IMR-90 (cell line): ENCODE measurements around the gene CAVIN2. TPM values are rescaled to one million over a fixed set of nuclear protein-coding genes. Genes with fewer than 3 reads are reported as not detected.

Experiments used
- ATAC-seq: fragments of 200-7000 bp; cut with Tn5 transposase; 2 replicates; pipeline ENCODE4 v1.9.1; 2020; ENCODE audit warnings: low read depth, mild to moderate bottlenecking, moderate library complexity
- BruUV-seq: library from RNA; stranded (reverse); fragments of 400-500 nt; replicated peaks from 2 replicates; lab custom pipeline; 2021; lab: Mats Ljungman, UMichigan
- CTCF ChIA-PET: fragments of 300-600 bp; formaldehyde crosslinking; extraction: SDS; loops from one replicate; lab custom pipeline; 2021; ENCODE audit warnings: antibody characterized with exemption; lab: Yijun Ruan, JAX
- POLR2A ChIA-PET: fragments of 300-600 bp; sonication (Branson Sonifier 250); formaldehyde crosslinking; loops from one replicate; lab custom pipeline; 2022; ENCODE audit warnings: antibody characterized with exemption; ENCODE audit not compliant: unreplicated experiment; lab: Charles Lee
- DNase-seq: peaks from one replicate; pipeline ENCODE4 v3.0.0; 2013
- H2AFZ ChIP-seq: replicated peaks from 2 replicates; pipeline ENCODE3; 2013; ENCODE audit warnings: low read length, mild to moderate bottlenecking; ENCODE audit not compliant: poor library complexity
- H2AK5ac ChIP-seq: 2 replicates; pipeline ENCODE4 v1.6.1; 2013; ENCODE audit warnings: low read depth, low read length, inconsistent platforms
- H2AK9ac ChIP-seq: replicated peaks from 2 replicates; pipeline ENCODE3; 2013; ENCODE audit warnings: mild to moderate bottlenecking, low read depth, low read length, moderate library complexity; ENCODE audit not compliant: poor library complexity
- H2BK120ac ChIP-seq: 2 replicates; pipeline ENCODE4 v1.6.1; 2013; ENCODE audit warnings: low read depth, low read length, inconsistent platforms
- H2BK15ac ChIP-seq: 3 replicates; pipeline ENCODE4 v1.6.1; 2013; ENCODE audit warnings: low read depth, low read length, inconsistent platforms
- H2BK20ac ChIP-seq: 2 replicates; pipeline ENCODE4 v1.6.1; 2013; ENCODE audit warnings: low read depth, mild to moderate bottlenecking, inconsistent platforms, low read length, moderate library complexity
- H2BK5ac ChIP-seq: 2 replicates; pipeline ENCODE4 v1.6.1; 2013; ENCODE audit warnings: mild to moderate bottlenecking, low read depth, low read length, inconsistent platforms; ENCODE audit not compliant: poor library complexity, severe bottlenecking
- H3K14ac ChIP-seq: replicated peaks from 2 replicates; pipeline ENCODE4 v1.6.1; 2013; ENCODE audit warnings: low read depth, low read length, inconsistent platforms
- H3K18ac ChIP-seq: 2 replicates; pipeline ENCODE4 v1.6.1; 2013; ENCODE audit warnings: low read depth, low read length, control low read depth
- H3K23ac ChIP-seq: 2 replicates; pipeline ENCODE4 v1.6.1; 2013; ENCODE audit warnings: low read depth, low read length, inconsistent platforms
- H3K27ac ChIP-seq: 2 replicates; pipeline ENCODE4 v1.5.1; 2013; ENCODE audit warnings: mild to moderate bottlenecking, control low read depth, low read length; ENCODE audit not compliant: insufficient read depth
- H3K27me3 ChIP-seq: 2 replicates; pipeline ENCODE4 v1.6.1; 2013; ENCODE audit warnings: low read length; ENCODE audit not compliant: control insufficient read depth, insufficient read depth
- H3K36me3 ChIP-seq: 2 replicates; pipeline ENCODE4 v1.6.1; 2013; ENCODE audit warnings: low read length, mixed read lengths; ENCODE audit not compliant: control insufficient read depth, insufficient read depth
- H3K4ac ChIP-seq: 2 replicates; pipeline ENCODE4 v1.6.1; 2013; ENCODE audit warnings: low read depth, low read length, inconsistent platforms
- H3K4me1 ChIP-seq: 2 replicates; pipeline ENCODE4 v1.6.1; 2013; ENCODE audit warnings: low read length, mixed read lengths; ENCODE audit not compliant: control insufficient read depth, insufficient read depth
- H3K4me2 ChIP-seq: 2 replicates; pipeline ENCODE4 v1.6.1; 2013; ENCODE audit warnings: low read depth, mild to moderate bottlenecking, control low read depth, low read length, moderate library complexity
- H3K4me3 ChIP-seq: 2 replicates; pipeline ENCODE4 v1.5.1; 2013; ENCODE audit warnings: low read depth, mild to moderate bottlenecking, control low read depth, low read length, moderate library complexity; ENCODE audit not compliant: insufficient read depth
- H3K56ac ChIP-seq: 2 replicates; pipeline ENCODE4 v1.6.1; 2013; ENCODE audit warnings: low read length, inconsistent platforms; ENCODE audit not compliant: insufficient read depth; ENCODE audit errors: extremely low read depth
- H3K79me1 ChIP-seq, 2 experiments: 2 replicates each; pipeline ENCODE4 v1.6.1; 2013; ENCODE audit warnings: low read length in 2 of 2, inconsistent platforms in 1 of 2, low read depth in 1 of 2
- H3K9ac ChIP-seq: 2 replicates; pipeline ENCODE4 v1.6.1; 2013; ENCODE audit warnings: low read depth, low read length, control low read depth
- H3K9me1 ChIP-seq: 2 replicates; pipeline ENCODE4 v1.6.1; 2013; ENCODE audit warnings: low read length, inconsistent platforms; ENCODE audit not compliant: insufficient read depth
- H3K9me3 ChIP-seq: 2 replicates; pipeline ENCODE4 v1.6.1; 2013; ENCODE audit warnings: low read length; ENCODE audit not compliant: control insufficient read depth, insufficient read depth
- H4K20me1 ChIP-seq: 2 replicates; pipeline ENCODE4 v1.6.1; 2013; ENCODE audit warnings: low read length, inconsistent platforms; ENCODE audit not compliant: insufficient read depth
- H4K5ac ChIP-seq: 2 replicates; pipeline ENCODE4 v1.6.1; 2013; ENCODE audit warnings: mild to moderate bottlenecking, low read depth, low read length, control low read depth
- H4K8ac ChIP-seq, 2 experiments: 2 replicates each; pipeline ENCODE4 v1.6.1; 2013; ENCODE audit warnings: low read depth in 2 of 2, low read length in 2 of 2, control low read depth in 1 of 2, inconsistent platforms in 1 of 2
- H4K91ac ChIP-seq: 2 replicates; pipeline ENCODE4 v1.6.1; 2013; ENCODE audit warnings: low read depth, low read length, inconsistent platforms; ENCODE audit not compliant: insufficient read depth
- BHLHE40 ChIP-seq: fragments of 150-350 bp; IDR thresholded peaks from 2 replicates; pipeline ENCODE4 v1.6.1; 2016; ENCODE audit warnings: mild to moderate bottlenecking, low read depth, low read length
- CEBPB ChIP-seq: IDR thresholded peaks from 2 replicates; pipeline ENCODE4 v1.6.1; 2012; ENCODE audit warnings: low read depth, low read length, improper control_type of control experiment
- CHD1 ChIP-seq: IDR thresholded peaks from 2 replicates; pipeline ENCODE4 v1.6.1; 2012; ENCODE audit warnings: low read depth, low read length, improper control_type of control experiment
- FOS ChIP-seq: fragments of 150-350 bp; IDR thresholded peaks from 2 replicates; pipeline ENCODE4 v1.6.1; 2016; ENCODE audit warnings: low read depth, low read length
- MAFK ChIP-seq: IDR thresholded peaks from 2 replicates; pipeline ENCODE4 v1.6.1; 2012; ENCODE audit warnings: low read depth, low read length, improper control_type of control experiment
- MAZ ChIP-seq: IDR thresholded peaks from 2 replicates; pipeline ENCODE4 v1.6.1; 2012; ENCODE audit warnings: low read depth, mild to moderate bottlenecking, low read length, improper control_type of control experiment, moderate library complexity, borderline replicate concordance
- NFE2L2 ChIP-seq: fragments of 150-350 bp; IDR thresholded peaks from 2 replicates; pipeline ENCODE4 v1.6.1; 2016; ENCODE audit warnings: low read depth, mild to moderate bottlenecking, low read length
- POLR2A ChIP-seq: IDR thresholded peaks from 2 replicates; pipeline ENCODE4 v1.6.1; 2012; ENCODE audit warnings: mild to moderate bottlenecking, low read depth, low read length
- RAD21 ChIP-seq: IDR thresholded peaks from 2 replicates; pipeline ENCODE4 v1.6.1; 2012; ENCODE audit warnings: low read length, improper control_type of control experiment
- SMC3 ChIP-seq: fragments of 150-350 bp; IDR thresholded peaks from 2 replicates; pipeline ENCODE4 v1.6.1; 2016; ENCODE audit warnings: low read depth, mild to moderate bottlenecking, antibody characterized with exemption, low read length, moderate library complexity
- WGBS, 2 experiments: methylation state at CpG; one replicate each; pipeline versions ENCODE4 v1.1.5 to v1.1.7; 2013; ENCODE audit warnings: missing lambda C conversion rate in 2 of 2; ENCODE audit not compliant: insufficient read length in 1 of 2; ENCODE audit errors: extremely low coverage in 2 of 2; 5-methylcytosine and 5-hydroxymethylcytosine counted together
- dilution Hi-C: fragments of 300-500 bp; cut with HindIII; formaldehyde crosslinking; loops from one replicate; pipeline ENCODE4 v1.14.3; 2018; ENCODE audit warnings: low sequenced_read_pairs; ENCODE audit not compliant: unreplicated experiment
- in situ Hi-C: fragments of 300-500 bp; cut with MboI; formaldehyde crosslinking; loops from 3 replicates; pipeline ENCODE4 v1.14.3; 2019; ENCODE audit warnings: low sequenced_read_pairs, inconsistent platforms, mixed read lengths
- intact Hi-C: fragments of 100-400 bp; cut with micrococcal nuclease; formaldehyde crosslinking; loops from 2 replicates; pipeline ENCODE4 v1.10.0; 2022
- polyA plus RNA-seq, 3 experiments: library from polyadenylated mRNA; depleted of rRNA; stranded (reverse); fragments of >200 nt; gene quantifications; 2 replicates each; pipeline ENCODE4 v1.2.3, GENCODE V29; 2012; ENCODE audit warnings: low replicate concordance in 1 of 3
- total RNA-seq: library from RNA; depleted of rRNA; stranded (reverse); fragments of >200 nt; gene quantifications from 2 replicates; pipeline ENCODE4 v1.2.3, GENCODE V29; 2012
- TF ChIP-seq, protein P1 (sequence below): fragments of 150-350 bp; IDR thresholded peaks from 2 replicates; pipeline ENCODE4 v1.6.1; 2017; ENCODE audit warnings: mild to moderate bottlenecking, antibody characterized with exemption, low read length, low read depth
- TF ChIP-seq, protein P2 (sequence below): fragments of 150-350 bp; IDR thresholded peaks from 2 replicates; pipeline ENCODE4 v1.6.1; 2016; ENCODE audit warnings: low read depth, mild to moderate bottlenecking, low read length, moderate library complexity, borderline replicate concordance
- TF ChIP-seq, protein P3 (sequence below): conservative IDR thresholded peaks from 2 replicates; pipeline ENCODE4 v1.5.1; 2012; ENCODE audit warnings: mild to moderate bottlenecking, low read depth, low read length, improper control_type of control experiment

Gene CAVIN2
- total and polyA plus RNA-seq, 2 of the 4 experiments (the other 2 are of a cell fraction), result 7.7 to 11.5 TPM

DNA sequence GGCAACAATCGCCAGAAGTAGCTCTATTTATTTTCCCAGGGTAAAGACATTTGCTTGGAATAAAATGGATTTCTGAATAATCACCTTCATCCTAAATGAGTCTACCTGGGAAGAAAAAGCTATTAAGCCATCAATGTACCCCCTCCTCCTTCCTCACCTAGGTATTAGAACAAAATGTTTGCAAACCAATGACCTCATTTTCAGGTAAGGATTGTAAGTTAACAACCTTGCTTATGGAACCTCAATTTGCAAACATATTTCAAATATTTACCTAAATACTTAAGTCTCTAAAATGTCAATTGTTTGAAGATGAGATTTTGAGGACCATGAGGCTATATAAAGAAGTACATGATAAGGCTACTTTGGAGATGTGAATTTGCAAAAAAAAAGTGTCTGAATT lies 43.9 kb downstream of the CAVIN2 start:
- ATAC-seq, result no peak

More for the DNA sequence above, 43.9 kb downstream of the CAVIN2 start:
- no peaks in the 10 kb centered on the region for H3K4me1 ChIP-seq
- no peak overlapping the region for H3K4me3 ChIP-seq
- H3K9me1 ChIP-seq, result no peaks in the 10 kb centered on the region
- H3K9me3 ChIP-seq, result no peaks in the 10 kb centered on the region
- no peak overlapping the region for H3K9ac ChIP-seq
- H2BK5ac ChIP-seq, result no peak overlapping the region
- H4K20me1 ChIP-seq, result no peaks in the 10 kb centered on the region
- dilution Hi-C loops (no loop called here), in situ Hi-C loops (no loop called here), intact Hi-C loops (no loop called here)
- H3K4ac ChIP-seq, result no peak overlapping the region
- WGBS, 2 experiments, result no CpG with 5 or more reads among the region's 1 CpG
- no peak overlapping the region for H2AFZ ChIP-seq
- TF ChIP-seq MAFK, result no peak
- no peak for TF ChIP-seq NFE2L2
- TF ChIP-seq POLR2A, result no peak
- TF ChIP-seq, protein P1, sequence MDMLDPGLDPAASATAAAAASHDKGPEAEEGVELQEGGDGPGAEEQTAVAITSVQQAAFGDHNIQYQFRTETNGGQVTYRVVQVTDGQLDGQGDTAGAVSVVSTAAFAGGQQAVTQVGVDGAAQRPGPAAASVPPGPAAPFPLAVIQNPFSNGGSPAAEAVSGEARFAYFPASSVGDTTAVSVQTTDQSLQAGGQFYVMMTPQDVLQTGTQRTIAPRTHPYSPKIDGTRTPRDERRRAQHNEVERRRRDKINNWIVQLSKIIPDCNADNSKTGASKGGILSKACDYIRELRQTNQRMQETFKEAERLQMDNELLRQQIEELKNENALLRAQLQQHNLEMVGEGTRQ, result no peak
- TF ChIP-seq SMC3, result no peak
- no peak for TF ChIP-seq MAZ
- TF ChIP-seq, protein P2, sequence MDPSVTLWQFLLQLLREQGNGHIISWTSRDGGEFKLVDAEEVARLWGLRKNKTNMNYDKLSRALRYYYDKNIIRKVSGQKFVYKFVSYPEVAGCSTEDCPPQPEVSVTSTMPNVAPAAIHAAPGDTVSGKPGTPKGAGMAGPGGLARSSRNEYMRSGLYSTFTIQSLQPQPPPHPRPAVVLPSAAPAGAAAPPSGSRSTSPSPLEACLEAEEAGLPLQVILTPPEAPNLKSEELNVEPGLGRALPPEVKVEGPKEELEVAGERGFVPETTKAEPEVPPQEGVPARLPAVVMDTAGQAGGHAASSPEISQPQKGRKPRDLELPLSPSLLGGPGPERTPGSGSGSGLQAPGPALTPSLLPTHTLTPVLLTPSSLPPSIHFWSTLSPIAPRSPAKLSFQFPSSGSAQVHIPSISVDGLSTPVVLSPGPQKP, result no peak
- TF ChIP-seq CEBPB, result no peak
- TF ChIP-seq, protein P3, sequence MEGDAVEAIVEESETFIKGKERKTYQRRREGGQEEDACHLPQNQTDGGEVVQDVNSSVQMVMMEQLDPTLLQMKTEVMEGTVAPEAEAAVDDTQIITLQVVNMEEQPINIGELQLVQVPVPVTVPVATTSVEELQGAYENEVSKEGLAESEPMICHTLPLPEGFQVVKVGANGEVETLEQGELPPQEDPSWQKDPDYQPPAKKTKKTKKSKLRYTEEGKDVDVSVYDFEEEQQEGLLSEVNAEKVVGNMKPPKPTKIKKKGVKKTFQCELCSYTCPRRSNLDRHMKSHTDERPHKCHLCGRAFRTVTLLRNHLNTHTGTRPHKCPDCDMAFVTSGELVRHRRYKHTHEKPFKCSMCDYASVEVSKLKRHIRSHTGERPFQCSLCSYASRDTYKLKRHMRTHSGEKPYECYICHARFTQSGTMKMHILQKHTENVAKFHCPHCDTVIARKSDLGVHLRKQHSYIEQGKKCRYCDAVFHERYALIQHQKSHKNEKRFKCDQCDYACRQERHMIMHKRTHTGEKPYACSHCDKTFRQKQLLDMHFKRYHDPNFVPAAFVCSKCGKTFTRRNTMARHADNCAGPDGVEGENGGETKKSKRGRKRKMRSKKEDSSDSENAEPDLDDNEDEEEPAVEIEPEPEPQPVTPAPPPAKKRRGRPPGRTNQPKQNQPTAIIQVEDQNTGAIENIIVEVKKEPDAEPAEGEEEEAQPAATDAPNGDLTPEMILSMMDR, result no peak
- TF ChIP-seq FOS, result no peak
- TF ChIP-seq BHLHE40, result no peak
- no peak for TF ChIP-seq RAD21
- no peak for TF ChIP-seq CHD1
- peaks cover 2% of the 10 kb centered on the region; the same call in 1 of the 2 replicates for H3K27me3 ChIP-seq
- no peak overlapping the region for H3K18ac ChIP-seq
- H3K4me2 ChIP-seq, result no peak overlapping the region
- BruUV-seq, result no TSS peak
- no peak overlapping the region for H4K91ac ChIP-seq
- H3K14ac ChIP-seq, result no peak overlapping the region
- H3K27ac ChIP-seq, result no peak overlapping the region
- no peak overlapping the region for H2BK15ac ChIP-seq
- CTCF ChIA-PET, result interaction anchor here (1.4 to 2.6 kb wide), 2 partner anchors 16 to 360 kb away, joined by 3 to 11 read pairs; no protein-coding TSS in a partner anchor
- H4K5ac ChIP-seq, result no peak overlapping the region
- H2BK120ac ChIP-seq, result no peak overlapping the region
- no peaks in the 10 kb centered on the region for H3K36me3 ChIP-seq
- H3K56ac ChIP-seq, result no peak overlapping the region
- H2BK20ac ChIP-seq, result no peak overlapping the region
- no peak overlapping the region for H3K23ac ChIP-seq
- H3K79me1 ChIP-seq, result no peaks in the 10 kb centered on the region
- POLR2A ChIA-PET, result no interaction called here
- H4K8ac ChIP-seq, result no peak overlapping the region
- no peak for DNase-seq
- H2AK5ac ChIP-seq, result no peak overlapping the region
- H2AK9ac ChIP-seq, result no peak overlapping the region
